HepG2 (cell line): ENCODE data around the gene COL9A2. TPM values are rescaled to one million over a fixed set of nuclear protein-coding genes. Genes with fewer than 3 reads are reported as not detected.

Source experiments
- ATAC-seq: fragments of 200-7000 bp; cut with Tn5 transposase; 3 replicates; pipeline ENCODE4 v1.9.1; 2020; ENCODE audit warnings: mild to moderate bottlenecking, moderate library complexity
- BruUV-seq: library from RNA; stranded (reverse); fragments of 400-500 nt; replicated peaks from 2 replicates; lab custom pipeline; 2021; lab: Mats Ljungman, UMichigan
- CTCF ChIA-PET: fragments of 300-600 bp; formaldehyde crosslinking; extraction: SDS; loops from one replicate; lab custom pipeline; 2021; ENCODE audit warnings: low total read pairs, inconsistent platforms, low intra/inter-chr PET ratio; lab: Yijun Ruan, JAX
- POLR2A ChIA-PET: fragments of 350-600 bp; sonication (Branson Sonifier 250); formaldehyde crosslinking; loops from one replicate; lab custom pipeline; 2020; ENCODE audit warnings: antibody characterized with exemption, inconsistent platforms; lab: Yijun Ruan, JAX
- DNase-seq: peaks from one replicate; pipeline ENCODE4 v3.0.0-alpha.2; 2015; ENCODE audit warnings: low spot score
- FAIRE-seq: peaks from 3 replicates; lab custom pipeline; 2011; peaks lifted over from hg19 to GRCh38; lab: Jason Lieb, UNC
- H2AFZ ChIP-seq: one replicate; pipeline ENCODE4 v1.6.1; 2011; ENCODE audit warnings: low read length, inconsistent platforms
- H3K27ac ChIP-seq: fragments of 300-600 bp; 3 replicates; pipeline ENCODE4 v1.8.0; 2011; ENCODE audit warnings: mixed run types, mild to moderate bottlenecking, mixed read lengths, low read length, inconsistent platforms; ENCODE audit not compliant: insufficient read depth; ENCODE audit errors: extremely low read length
- H3K27me3 ChIP-seq, 2 experiments: fragments of 200-600 bp in 1 of 2; 2 replicates in 1 of 2; 3 replicates in 1 of 2; pipeline versions ENCODE4 v1.6.0 to v1.8.0; 2011; ENCODE audit warnings: low read length in 2 of 2, mild to moderate bottlenecking in 2 of 2, moderate library complexity in 2 of 2, inconsistent platforms in 1 of 2; ENCODE audit not compliant: insufficient read depth in 2 of 2, control insufficient read depth in 1 of 2
- H3K36me3 ChIP-seq, 2 experiments: fragments of 200-600 bp in 1 of 2; replicated peaks in 1 of 2; 2 replicates in 1 of 2; 3 replicates in 1 of 2; pipeline versions ENCODE4 v1.5.1 to v1.8.0; 2011; ENCODE audit warnings: low read length in 2 of 2, inconsistent platforms in 1 of 2; ENCODE audit not compliant: insufficient read depth in 2 of 2, control insufficient read depth in 1 of 2
- H3K4me1 ChIP-seq: 2 replicates; pipeline ENCODE4 v1.5.1; 2012; ENCODE audit warnings: low read length, inconsistent platforms; ENCODE audit not compliant: insufficient read depth
- H3K4me2 ChIP-seq: 2 replicates; pipeline ENCODE4 v1.6.0; 2011; ENCODE audit warnings: low read depth, low read length, inconsistent platforms
- H3K4me3 ChIP-seq, 3 experiments: fragments of 200-600 bp in 1 of 3; sonication (generic), shearing (Covaris generic) in 1 of 3; replicated peaks in 1 of 3; 2 replicates each; pipeline ENCODE4 v1.5.1; 2011 to 2016; ENCODE audit warnings: low read length in 3 of 3, inconsistent platforms in 2 of 3, low read depth in 2 of 3, mild to moderate bottlenecking in 2 of 3, control low read depth in 1 of 3, mixed read lengths in 1 of 3; ENCODE audit not compliant: insufficient read depth in 1 of 3
- H3K79me2 ChIP-seq: one replicate; pipeline ENCODE4 v1.6.1; 2011; ENCODE audit warnings: low read length, inconsistent platforms; ENCODE audit not compliant: insufficient read depth
- H3K9ac ChIP-seq: 2 replicates; pipeline ENCODE4 v1.6.0; 2011; ENCODE audit warnings: mild to moderate bottlenecking, low read depth, low read length, inconsistent platforms; ENCODE audit not compliant: insufficient read depth
- H3K9me3 ChIP-seq: 2 replicates; pipeline ENCODE4 v1.5.1; 2012; ENCODE audit warnings: mild to moderate bottlenecking, low read length
- H4K20me1 ChIP-seq: 2 replicates; pipeline ENCODE4 v1.6.0; 2011; ENCODE audit warnings: inconsistent platforms, mild to moderate bottlenecking, low read length, moderate library complexity; ENCODE audit not compliant: insufficient read depth
- CENPT ChIP-seq: sonication (generic); formaldehyde crosslinking; IDR thresholded peaks from 2 replicates; pipeline ENCODE4 v1.8.0; 2022; ENCODE audit warnings: low read depth, mild to moderate bottlenecking, moderate library complexity, missing genetic modification reagents
- GTF2F1 ChIP-seq: fragments of 150-350 bp; IDR thresholded peaks from 2 replicates; pipeline ENCODE4 v1.6.1; 2014; ENCODE audit warnings: low read length
- KDM5A ChIP-seq: fragments of 200-600 bp; sonication (generic); IDR thresholded peaks from 2 replicates; pipeline ENCODE4 v1.7.0; 2018; ENCODE audit warnings: antibody characterized with exemption, mild to moderate bottlenecking, low read length, borderline replicate concordance
- KMT2A ChIP-seq: sonication (generic); formaldehyde crosslinking; IDR thresholded peaks from 2 replicates; pipeline ENCODE4 v1.4.0; 2020; ENCODE audit warnings: missing genetic modification reagents
- MEIS1 ChIP-seq: sonication (generic); formaldehyde crosslinking; IDR thresholded peaks from 2 replicates; pipeline ENCODE4 v1.9.0; 2021; ENCODE audit warnings: mild to moderate bottlenecking, missing genetic modification reagents, moderate library complexity, borderline replicate concordance
- NCOA1 ChIP-seq: sonication (generic); formaldehyde crosslinking; IDR thresholded peaks from 2 replicates; pipeline ENCODE4 v1.9.0; 2021; ENCODE audit warnings: missing genetic modification reagents
- NR1H2 ChIP-seq: sonication (generic); formaldehyde crosslinking; IDR thresholded peaks from 2 replicates; pipeline ENCODE4 v1.8.1; 2022; ENCODE audit warnings: low read depth, missing genetic modification reagents, borderline replicate concordance
- RXRA ChIP-seq: sonication (generic); formaldehyde crosslinking; IDR thresholded peaks from 2 replicates; pipeline ENCODE4 v1.5.1; 2020; ENCODE audit warnings: missing genetic modification reagents
- SETDB1 ChIP-seq: sonication (generic); formaldehyde crosslinking; IDR thresholded peaks from 2 replicates; pipeline ENCODE4 v1.5.1; 2020; ENCODE audit warnings: missing genetic modification reagents, mild to moderate bottlenecking, borderline replicate concordance
- SOX6 ChIP-seq, 2 experiments: fragments of 450-650 bp in 1 of 2; sonication (generic) in 1 of 2; formaldehyde crosslinking in 1 of 2; IDR thresholded peaks; 2 replicates each; pipeline versions ENCODE4 v1.4.0 to v1.6.1; 2017 to 2020; ENCODE audit warnings: antibody characterized with exemption in 1 of 2, mild to moderate bottlenecking in 1 of 2, missing genetic modification reagents in 1 of 2
- SP4 ChIP-seq: sonication (generic); formaldehyde crosslinking; IDR thresholded peaks from 2 replicates; pipeline ENCODE4 v1.8.1; 2023; ENCODE audit warnings: mild to moderate bottlenecking, missing genetic modification reagents
- TARDBP ChIP-seq: sonication (generic); formaldehyde crosslinking; IDR thresholded peaks from 2 replicates; pipeline ENCODE4 v1.8.0; 2022; ENCODE audit warnings: mild to moderate bottlenecking, missing genetic modification reagents
- ZFP1 ChIP-seq: IDR thresholded peaks from 2 replicates; pipeline ENCODE4 v1.6.1; 2016
- ZNF652 ChIP-seq: IDR thresholded peaks from 2 replicates; pipeline ENCODE4 v1.6.1; 2016; ENCODE audit warnings: low read depth, borderline replicate concordance
- ZNF7 ChIP-seq: IDR thresholded peaks from 2 replicates; pipeline ENCODE4 v1.6.1; 2016; ENCODE audit warnings: missing biosample characterization, missing genetic modification reagents
- ZSCAN25 ChIP-seq: sonication (generic); formaldehyde crosslinking; IDR thresholded peaks from 2 replicates; pipeline ENCODE4 v1.8.0; 2022; ENCODE audit warnings: mild to moderate bottlenecking, missing genetic modification reagents
- in situ Hi-C: cut with HindIII; loops from 2 replicates; pipeline ENCODE4 v1.10.0; 2017; ENCODE audit warnings: low pct_unique_long_range_greater_than_20kb; ENCODE audit not compliant: extremely low pct_ligation_motif_present
- intact Hi-C: fragments of 100-400 bp; cut with micrococcal nuclease; formaldehyde crosslinking; loops from one replicate; pipeline ENCODE4 v1.10.0; 2022; ENCODE audit not compliant: unreplicated experiment
- polyA plus RNA-seq, 8 experiments: library from polyadenylated mRNA; depleted of rRNA in 3 of 8; stranded (reverse) in 7 of 8; unstranded in 1 of 8; fragments of >200 nt; fragmentation: Illumina TruSeq in 4 of 8; extraction: Trizol in 4 of 8; gene quantifications; 2 replicates each; pipeline versions ENCODE4 v1.2.1 to v1.2.3, GENCODE V29; 2011 to 2016; ENCODE audit warnings: low read depth in 4 of 8, missing spikeins in 1 of 8, mixed read lengths in 1 of 8; ENCODE audit not compliant: insufficient read depth in 1 of 8
- total RNA-seq, 5 experiments: library from RNA; depleted of rRNA; stranded (reverse); fragments of >200 nt; fragmentation: Illumina TruSeq; extraction: Trizol; gene quantifications; 2 replicates each; pipeline ENCODE4 v1.2.3, GENCODE V29; 2016; ENCODE audit warnings: low read depth in 1 of 5
- TF ChIP-seq, protein P1 (sequence below): sonication (generic); formaldehyde crosslinking; IDR thresholded peaks from 2 replicates; pipeline ENCODE4 v1.9.0; 2021; ENCODE audit warnings: missing genetic modification reagents, borderline replicate concordance
- TF ChIP-seq, protein P2 (sequence below): sonication (generic); formaldehyde crosslinking; IDR thresholded peaks from 2 replicates; pipeline ENCODE4 v1.4.0; 2020; ENCODE audit warnings: mild to moderate bottlenecking, missing genetic modification reagents
- TF ChIP-seq, protein P3 (sequence below): IDR thresholded peaks from 2 replicates; pipeline ENCODE4 v1.6.1; 2016

Gene COL9A2
- total and polyA plus RNA-seq, 2 of the 13 experiments (the other 11 are each of a cell fraction or from before 2014, with no cell fraction given) = 20.2 to 26.9 TPM

DNA sequence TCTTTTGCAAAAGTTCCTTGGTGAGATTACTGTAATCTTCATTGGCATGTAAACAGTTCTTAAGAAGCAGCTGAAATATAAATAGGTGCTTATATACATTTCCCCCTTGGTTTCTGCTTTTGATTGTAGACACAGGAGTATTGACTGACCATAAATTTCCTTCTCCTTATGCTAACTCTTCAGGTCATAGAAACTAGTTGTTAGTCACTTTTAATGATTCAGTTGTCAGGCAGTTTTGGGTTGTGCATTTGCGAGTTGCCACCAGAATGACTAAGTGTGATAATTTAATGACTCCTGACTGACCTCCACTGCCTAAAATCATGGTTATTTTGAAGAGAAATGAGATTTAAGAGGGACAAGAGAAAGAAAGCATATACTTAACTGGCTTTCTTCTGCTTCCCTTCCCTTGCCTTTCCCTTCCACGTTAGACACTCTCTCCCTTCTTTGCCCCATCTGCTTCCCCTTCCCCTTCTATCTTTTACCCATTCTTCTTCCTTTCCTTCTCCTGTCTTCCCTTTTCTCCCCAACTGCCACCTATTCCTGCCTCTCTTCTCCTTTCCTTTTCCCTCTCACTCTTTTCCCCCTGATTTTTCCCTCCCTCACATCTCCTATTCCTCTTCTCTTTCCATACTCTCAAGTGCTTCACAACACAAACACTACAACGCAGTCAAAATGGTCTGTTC is 46.8 kb downstream of the COL9A2 start (continued):
- TF ChIP-seq ZNF652 = no peak
- no peak for TF ChIP-seq MEIS1 (CRISPR knock-in tag)
- no peak for TF ChIP-seq GTF2F1
- no peak for TF ChIP-seq CENPT (CRISPR knock-in tag)
- no peak for TF ChIP-seq NCOA1 (CRISPR knock-in tag)
- TF ChIP-seq NR1H2 = no peak

DNA sequence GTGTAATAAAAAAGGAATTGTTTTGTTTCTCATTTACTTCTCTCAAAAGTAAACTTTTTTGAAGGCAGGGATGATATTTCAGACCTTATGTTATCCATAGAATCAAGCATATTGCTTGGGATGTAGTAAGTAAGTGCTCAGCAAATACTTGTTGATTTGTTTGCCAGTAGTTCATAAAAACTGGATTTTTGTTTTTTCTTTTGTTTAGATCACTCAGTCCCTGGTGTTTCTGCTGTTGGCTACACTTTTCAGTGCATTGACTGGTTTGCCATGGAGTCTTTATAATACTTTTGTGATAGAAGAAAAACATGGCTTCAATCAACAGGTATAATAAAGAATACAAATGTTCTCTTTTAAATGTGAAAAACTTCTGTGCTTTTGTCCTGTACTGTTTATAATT is 48.9 kb downstream of the COL9A2 start:
- H3K36me3 ChIP-seq = peaks cover 10 to 53% of the 10 kb centered on the region in 2 experiments; a peak in 4 of 5 replicates
- H3K79me2 ChIP-seq = peaks cover 9% of the 10 kb centered on the region
- in situ Hi-C loops = no loop called here
- TF ChIP-seq TARDBP (CRISPR knock-in tag) = no peak
- TF ChIP-seq, protein P1, sequence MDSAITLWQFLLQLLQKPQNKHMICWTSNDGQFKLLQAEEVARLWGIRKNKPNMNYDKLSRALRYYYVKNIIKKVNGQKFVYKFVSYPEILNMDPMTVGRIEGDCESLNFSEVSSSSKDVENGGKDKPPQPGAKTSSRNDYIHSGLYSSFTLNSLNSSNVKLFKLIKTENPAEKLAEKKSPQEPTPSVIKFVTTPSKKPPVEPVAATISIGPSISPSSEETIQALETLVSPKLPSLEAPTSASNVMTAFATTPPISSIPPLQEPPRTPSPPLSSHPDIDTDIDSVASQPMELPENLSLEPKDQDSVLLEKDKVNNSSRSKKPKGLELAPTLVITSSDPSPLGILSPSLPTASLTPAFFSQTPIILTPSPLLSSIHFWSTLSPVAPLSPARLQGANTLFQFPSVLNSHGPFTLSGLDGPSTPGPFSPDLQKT (CRISPR knock-in tag) = no peak
- TF ChIP-seq SP4 = no peak
- no peak for TF ChIP-seq SETDB1 (CRISPR knock-in tag)
- no peak for TF ChIP-seq SOX6 (IDR thresholded peaks at IDR 0.05)
- no peak for TF ChIP-seq SOX6 (CRISPR knock-in tag; IDR thresholded peaks at IDR 0.05)
- TF ChIP-seq, protein P2, sequence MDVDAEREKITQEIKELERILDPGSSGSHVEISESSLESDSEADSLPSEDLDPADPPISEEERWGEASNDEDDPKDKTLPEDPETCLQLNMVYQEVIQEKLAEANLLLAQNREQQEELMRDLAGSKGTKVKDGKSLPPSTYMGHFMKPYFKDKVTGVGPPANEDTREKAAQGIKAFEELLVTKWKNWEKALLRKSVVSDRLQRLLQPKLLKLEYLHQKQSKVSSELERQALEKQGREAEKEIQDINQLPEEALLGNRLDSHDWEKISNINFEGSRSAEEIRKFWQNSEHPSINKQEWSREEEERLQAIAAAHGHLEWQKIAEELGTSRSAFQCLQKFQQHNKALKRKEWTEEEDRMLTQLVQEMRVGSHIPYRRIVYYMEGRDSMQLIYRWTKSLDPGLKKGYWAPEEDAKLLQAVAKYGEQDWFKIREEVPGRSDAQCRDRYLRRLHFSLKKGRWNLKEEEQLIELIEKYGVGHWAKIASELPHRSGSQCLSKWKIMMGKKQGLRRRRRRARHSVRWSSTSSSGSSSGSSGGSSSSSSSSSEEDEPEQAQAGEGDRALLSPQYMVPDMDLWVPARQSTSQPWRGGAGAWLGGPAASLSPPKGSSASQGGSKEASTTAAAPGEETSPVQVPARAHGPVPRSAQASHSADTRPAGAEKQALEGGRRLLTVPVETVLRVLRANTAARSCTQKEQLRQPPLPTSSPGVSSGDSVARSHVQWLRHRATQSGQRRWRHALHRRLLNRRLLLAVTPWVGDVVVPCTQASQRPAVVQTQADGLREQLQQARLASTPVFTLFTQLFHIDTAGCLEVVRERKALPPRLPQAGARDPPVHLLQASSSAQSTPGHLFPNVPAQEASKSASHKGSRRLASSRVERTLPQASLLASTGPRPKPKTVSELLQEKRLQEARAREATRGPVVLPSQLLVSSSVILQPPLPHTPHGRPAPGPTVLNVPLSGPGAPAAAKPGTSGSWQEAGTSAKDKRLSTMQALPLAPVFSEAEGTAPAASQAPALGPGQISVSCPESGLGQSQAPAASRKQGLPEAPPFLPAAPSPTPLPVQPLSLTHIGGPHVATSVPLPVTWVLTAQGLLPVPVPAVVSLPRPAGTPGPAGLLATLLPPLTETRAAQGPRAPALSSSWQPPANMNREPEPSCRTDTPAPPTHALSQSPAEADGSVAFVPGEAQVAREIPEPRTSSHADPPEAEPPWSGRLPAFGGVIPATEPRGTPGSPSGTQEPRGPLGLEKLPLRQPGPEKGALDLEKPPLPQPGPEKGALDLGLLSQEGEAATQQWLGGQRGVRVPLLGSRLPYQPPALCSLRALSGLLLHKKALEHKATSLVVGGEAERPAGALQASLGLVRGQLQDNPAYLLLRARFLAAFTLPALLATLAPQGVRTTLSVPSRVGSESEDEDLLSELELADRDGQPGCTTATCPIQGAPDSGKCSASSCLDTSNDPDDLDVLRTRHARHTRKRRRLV (CRISPR knock-in tag) = no peak
- no peak for TF ChIP-seq ZFP1
- TF ChIP-seq KDM5A = no peak
- no peak for TF ChIP-seq ZSCAN25 (CRISPR knock-in tag)
- TF ChIP-seq, protein P3, sequence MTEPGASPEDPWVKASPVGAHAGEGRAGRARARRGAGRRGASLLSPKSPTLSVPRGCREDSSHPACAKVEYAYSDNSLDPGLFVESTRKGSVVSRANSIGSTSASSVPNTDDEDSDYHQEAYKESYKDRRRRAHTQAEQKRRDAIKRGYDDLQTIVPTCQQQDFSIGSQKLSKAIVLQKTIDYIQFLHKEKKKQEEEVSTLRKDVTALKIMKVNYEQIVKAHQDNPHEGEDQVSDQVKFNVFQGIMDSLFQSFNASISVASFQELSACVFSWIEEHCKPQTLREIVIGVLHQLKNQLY (CRISPR knock-in tag) = no peak
- TF ChIP-seq RXRA = no peak
- TF ChIP-seq ZNF7 (CRISPR knock-in tag) = no peak
- no peak for TF ChIP-seq KMT2A

More for the DNA sequence above, 48.9 kb downstream of the COL9A2 start:
- Histone ChIP-seq H3K27me3 (no peaks in the 10 kb centered on the region), H3K4me3 (no peak overlapping the region), H2AFZ (no peak overlapping the region), H3K4me1 (no peaks in the 10 kb centered on the region), H4K20me1 (no peaks in the 10 kb centered on the region), H3K4me2 (no peak overlapping the region), H3K27ac (no peak overlapping the region), H3K9ac (no peak overlapping the region), H3K9me3 (no peaks in the 10 kb centered on the region)
- ChIA-PET POLR2A (interaction anchor here (0.6 kb wide), 2 partner anchors 33 to 70 kb away, joined by 3 to 4 read pairs; no protein-coding TSS in a partner anchor), CTCF (no interaction called here)
- FAIRE-seq (no peak), ATAC-seq (no peak), DNase-seq (no peak)
- intact Hi-C loops = no loop called here
- no TSS peak for BruUV-seq
